H1 (cell line): ENCODE data around the gene RPS15. TPM values are rescaled to one million over a fixed set of nuclear protein-coding genes. Genes with fewer than 3 reads are reported as not detected.

Experiments
- CTCF ChIA-PET: fragments of 300-600 bp; sonication (Branson Sonifier 250); formaldehyde crosslinking; loops from one replicate; lab custom pipeline; 2021; ENCODE audit not compliant: partially characterized antibody; lab: Charles Lee
- POLR2A ChIA-PET: fragments of 300-600 bp; sonication (Branson Sonifier 250); formaldehyde crosslinking; loops from one replicate; lab custom pipeline; 2021; ENCODE audit warnings: inconsistent platforms; ENCODE audit not compliant: partially characterized antibody; lab: Charles Lee
- DNase-seq, 2 experiments: peaks; one replicate each; pipeline versions ENCODE4 v3.0.0 to v3.0.0-alpha.2; 2010 to 2022; ENCODE audit warnings: low spot score in 2 of 2, low read depth in 1 of 2, mixed read lengths in 1 of 2
- FAIRE-seq: peaks from 2 replicates; lab custom pipeline; 2011; peaks lifted over from hg19 to GRCh38; lab: Jason Lieb, UNC
- H2AFZ ChIP-seq: 2 replicates; pipeline ENCODE4 v1.8.1; 2012; ENCODE audit warnings: low read length, inconsistent platforms
- H2AK5ac ChIP-seq: 2 replicates; pipeline ENCODE4 v1.6.1; 2013; ENCODE audit warnings: low read depth, low read length
- H2BK120ac ChIP-seq: replicated peaks from 2 replicates; pipeline ENCODE3; 2013; ENCODE audit warnings: low read depth, low read length, inconsistent platforms
- H2BK12ac ChIP-seq: 2 replicates; pipeline ENCODE4 v1.6.1; 2013; ENCODE audit warnings: low read depth, low read length
- H2BK15ac ChIP-seq: 2 replicates; pipeline ENCODE4 v1.6.1; 2013; ENCODE audit warnings: low read length
- H2BK20ac ChIP-seq: 2 replicates; pipeline ENCODE4 v1.6.1; 2013; ENCODE audit warnings: low read length
- H2BK5ac ChIP-seq: 2 replicates; pipeline ENCODE4 v1.6.1; 2013; ENCODE audit warnings: low read depth, low read length
- H3K14ac ChIP-seq: 2 replicates; pipeline ENCODE4 v1.6.1; 2013; ENCODE audit warnings: inconsistent platforms; ENCODE audit not compliant: insufficient read length
- H3K18ac ChIP-seq: 2 replicates; pipeline ENCODE4 v1.6.1; 2013; ENCODE audit warnings: low read length; ENCODE audit errors: extremely low read depth
- H3K23ac ChIP-seq: 2 replicates; pipeline ENCODE4 v1.6.1; 2013; ENCODE audit warnings: inconsistent platforms; ENCODE audit not compliant: insufficient read length
- H3K23me2 ChIP-seq: 2 replicates; pipeline ENCODE4 v1.6.1; 2013; ENCODE audit warnings: low read depth, low read length
- H3K27ac ChIP-seq: 2 replicates; pipeline ENCODE4 v1.6.1; 2011; ENCODE audit warnings: low read depth, low read length, inconsistent platforms
- H3K27me3 ChIP-seq, 4 experiments: replicated peaks in 1 of 4; 1 replicate in 1 of 4; 2 replicates in 3 of 4; pipeline versions ENCODE4 v1.6.1 to v1.8.1; 2011 to 2013; ENCODE audit warnings: low read length in 3 of 4, mild to moderate bottlenecking in 3 of 4, inconsistent platforms in 2 of 4, mixed read lengths in 2 of 4, moderate library complexity in 1 of 4; ENCODE audit not compliant: control insufficient read depth in 3 of 4, insufficient read depth in 3 of 4; ENCODE audit errors: extremely low read depth in 1 of 4
- H3K36me3 ChIP-seq, 4 experiments: 2 replicates each; pipeline versions ENCODE4 v1.6.1 to v1.8.1; 2011 to 2013; ENCODE audit warnings: mild to moderate bottlenecking in 4 of 4, low read length in 3 of 4, moderate library complexity in 2 of 4, control low read depth in 1 of 4, inconsistent platforms in 1 of 4; ENCODE audit not compliant: insufficient read depth in 4 of 4, control insufficient read depth in 2 of 4
- H3K4ac ChIP-seq: replicated peaks from 2 replicates; pipeline ENCODE3; 2013; ENCODE audit warnings: low read length, low read depth, mixed read lengths, inconsistent platforms; ENCODE audit not compliant: insufficient read length
- H3K4me1 ChIP-seq, 4 experiments: replicated peaks in 1 of 4; 1 replicate in 1 of 4; 2 replicates in 3 of 4; pipeline versions ENCODE4 v1.6.1 to v1.8.1; 2011 to 2013; ENCODE audit warnings: low read length in 3 of 4, inconsistent platforms in 2 of 4, mixed read lengths in 1 of 4; ENCODE audit not compliant: insufficient read depth in 4 of 4, control insufficient read depth in 3 of 4
- H3K4me2 ChIP-seq, 2 experiments: 2 replicates each; pipeline versions ENCODE4 v1.6.1 to v1.8.1; 2011 to 2013; ENCODE audit warnings: low read depth in 2 of 2, low read length in 2 of 2, control low read depth in 1 of 2, inconsistent platforms in 1 of 2, mild to moderate bottlenecking in 1 of 2; ENCODE audit not compliant: insufficient read depth in 1 of 2
- H3K4me3 ChIP-seq, 4 experiments: fragments of 200-600, 300-600 bp in 1 of 4; sonication (generic), shearing (Covaris generic), sonication (Bioruptor Twin) in 1 of 4; 2 replicates each; pipeline versions ENCODE4 v1.5.1 to v1.8.1; 2011 to 2016; ENCODE audit warnings: low read length in 4 of 4, low read depth in 3 of 4, control low read depth in 2 of 4, inconsistent platforms in 2 of 4, mild to moderate bottlenecking in 2 of 4, mixed read lengths in 1 of 4, moderate library complexity in 1 of 4; ENCODE audit not compliant: insufficient read depth in 2 of 4; ENCODE audit errors: extremely low read depth in 1 of 4
- H3K56ac ChIP-seq: replicated peaks from 2 replicates; pipeline ENCODE3; 2013; ENCODE audit warnings: low read depth, mild to moderate bottlenecking, mixed read lengths, low read length, inconsistent platforms; ENCODE audit not compliant: insufficient read length
- H3K79me1 ChIP-seq: 2 replicates; pipeline ENCODE4 v1.6.1; 2013; ENCODE audit warnings: low read depth, low read length, control low read depth
- H3K79me2 ChIP-seq, 2 experiments: 2 replicates each; pipeline versions ENCODE4 v1.6.1 to v1.8.1; 2012 to 2013; ENCODE audit warnings: low read length in 2 of 2, mild to moderate bottlenecking in 2 of 2, inconsistent platforms in 1 of 2; ENCODE audit not compliant: insufficient read depth in 2 of 2, control insufficient read depth in 1 of 2
- H3K9ac ChIP-seq, 4 experiments: replicated peaks in 1 of 4; 1 replicate in 1 of 4; 2 replicates in 3 of 4; pipeline versions ENCODE4 v1.6.1 to v1.8.1; 2011 to 2013; ENCODE audit warnings: low read depth in 3 of 4, low read length in 3 of 4, control low read depth in 2 of 4, mild to moderate bottlenecking in 2 of 4, moderate library complexity in 2 of 4, inconsistent platforms in 1 of 4; ENCODE audit errors: extremely low read depth in 1 of 4
- H3K9me3 ChIP-seq, 2 experiments: 2 replicates each; pipeline versions ENCODE4 v1.6.1 to v1.8.1; 2012 to 2013; ENCODE audit warnings: mild to moderate bottlenecking in 2 of 2, moderate library complexity in 2 of 2, control low read depth in 1 of 2, inconsistent platforms in 1 of 2, low read depth in 1 of 2, low read length in 1 of 2, mixed read lengths in 1 of 2; ENCODE audit not compliant: insufficient read depth in 2 of 2
- H4K20me1 ChIP-seq, 2 experiments: replicated peaks in 1 of 2; 2 replicates each; pipeline versions ENCODE3 to v1.8.1; 2011 to 2013; ENCODE audit warnings: inconsistent platforms in 2 of 2, low read length in 2 of 2, mild to moderate bottlenecking in 1 of 2; ENCODE audit not compliant: insufficient read depth in 2 of 2, control insufficient read depth in 1 of 2
- H4K5ac ChIP-seq: 2 replicates; pipeline ENCODE4 v1.6.1; 2013; ENCODE audit warnings: low read length, low read depth, mixed read lengths, inconsistent platforms; ENCODE audit not compliant: insufficient read length
- H4K8ac ChIP-seq: 2 replicates; pipeline ENCODE4 v1.8.0; 2013; ENCODE audit warnings: mild to moderate bottlenecking, moderate library complexity, low read length, inconsistent platforms; ENCODE audit not compliant: insufficient read depth; ENCODE audit errors: extremely low read depth
- H4K91ac ChIP-seq: replicated peaks from 2 replicates; pipeline ENCODE3; 2013; ENCODE audit warnings: low read length, mixed read lengths, inconsistent platforms; ENCODE audit not compliant: insufficient read length
- ATF3 ChIP-seq: IDR thresholded peaks from 2 replicates; pipeline ENCODE4 v1.6.1; 2011; ENCODE audit warnings: low read depth, mild to moderate bottlenecking, low read length; ENCODE audit not compliant: insufficient read depth
- BACH1 ChIP-seq: IDR thresholded peaks from 2 replicates; pipeline ENCODE4 v1.6.1; 2012; ENCODE audit warnings: low read length, improper control_type of control experiment
- CBX5 ChIP-seq: fragments of 300-800, 300-1000 bp; sonication (generic); IDR thresholded peaks from 2 replicates; pipeline ENCODE4 v1.7.1; 2016; ENCODE audit warnings: antibody characterized with exemption, low read length, low read depth
- EP300 ChIP-seq, 2 experiments: IDR thresholded peaks; 1 replicate in 1 of 2; 2 replicates in 1 of 2; pipeline ENCODE4 v1.6.1; 2011 to 2012; ENCODE audit warnings: low read depth in 2 of 2, low read length in 2 of 2, mild to moderate bottlenecking in 2 of 2, borderline replicate concordance in 1 of 2, inconsistent platforms in 1 of 2, moderate library complexity in 1 of 2
- HDAC6 ChIP-seq: IDR thresholded peaks from one replicate; pipeline ENCODE4 v1.7.1; 2012; ENCODE audit warnings: low read depth, mild to moderate bottlenecking, inconsistent platforms, low read length, moderate library complexity
- KDM4A ChIP-seq: IDR thresholded peaks from one replicate; pipeline ENCODE4 v1.7.1; 2012; ENCODE audit warnings: low read depth, mild to moderate bottlenecking, moderate library complexity, low read length, inconsistent platforms; ENCODE audit not compliant: severe bottlenecking
- RNF2 ChIP-seq: fragments of 200-900, 300-1000 bp; sonication (generic); IDR thresholded peaks from 2 replicates; pipeline ENCODE4 v1.7.1; 2016; ENCODE audit warnings: borderline replicate concordance, low read depth, mild to moderate bottlenecking, antibody characterized with exemption, low read length; ENCODE audit not compliant: poor library complexity, severe bottlenecking; ENCODE audit errors: missing control alignments
- SAP30 ChIP-seq: fragments of 300-600 bp; sonication (generic); IDR thresholded peaks from 2 replicates; pipeline ENCODE4 v1.7.1; 2012; ENCODE audit warnings: low read length, moderate library complexity, mild to moderate bottlenecking, inconsistent platforms; ENCODE audit not compliant: insufficient read depth, insufficient replicate concordance
- TEAD4 ChIP-seq: IDR thresholded peaks from 2 replicates; pipeline ENCODE4 v1.6.1; 2012; ENCODE audit warnings: low read depth, low read length, inconsistent platforms, mixed read lengths
- WGBS, 2 experiments: shearing (Covaris generic) in 1 of 2; methylation state at CpG; one replicate each; pipeline versions ENCODE4 v1.1.6 to v1.1.7; 2013 to 2015; ENCODE audit warnings: low lambda C conversion rate in 2 of 2, mixed read lengths in 2 of 2, inconsistent platforms in 1 of 2, low coverage in 1 of 2, missing lambda C conversion rate in 1 of 2; ENCODE audit not compliant: insufficient replicate concordance in 2 of 2, insufficient coverage in 1 of 2, insufficient read length in 1 of 2; ENCODE audit errors: extremely low coverage in 1 of 2, missing lambda C conversion rate in 1 of 2; 5-methylcytosine and 5-hydroxymethylcytosine counted together
- polyA plus RNA-seq, 7 experiments: library from polyadenylated mRNA; depleted of rRNA in 3 of 7; stranded (reverse) in 5 of 7; unstranded in 2 of 7; fragments of >200 nt in 5 of 7; fragments of 200-250 nt in 2 of 7; gene quantifications; 1 replicate in 5 of 7; 2 replicates in 1 of 7; 4 replicates in 1 of 7; pipeline versions ENCODE4 v1.2.1 to v1.2.3, GENCODE V29; 2011 to 2013; ENCODE audit warnings: missing spikeins in 2 of 7, mixed read lengths in 2 of 7
- total RNA-seq: library from RNA; stranded (reverse); fragmentation: NEBNext Ultra II Directional; extraction: Animal tissue kit (Norgen Biotek cat#: 25700); gene quantifications from 2 replicates; pipeline ENCODE4 v1.2.1, GENCODE V29; 2021

RPS15 gene
- total and polyA plus RNA-seq, 2 of the 8 experiments (the other 6 are each of a cell fraction or from before 2014, with no cell fraction given) = 1,562 to 3,890 TPM

DNA sequence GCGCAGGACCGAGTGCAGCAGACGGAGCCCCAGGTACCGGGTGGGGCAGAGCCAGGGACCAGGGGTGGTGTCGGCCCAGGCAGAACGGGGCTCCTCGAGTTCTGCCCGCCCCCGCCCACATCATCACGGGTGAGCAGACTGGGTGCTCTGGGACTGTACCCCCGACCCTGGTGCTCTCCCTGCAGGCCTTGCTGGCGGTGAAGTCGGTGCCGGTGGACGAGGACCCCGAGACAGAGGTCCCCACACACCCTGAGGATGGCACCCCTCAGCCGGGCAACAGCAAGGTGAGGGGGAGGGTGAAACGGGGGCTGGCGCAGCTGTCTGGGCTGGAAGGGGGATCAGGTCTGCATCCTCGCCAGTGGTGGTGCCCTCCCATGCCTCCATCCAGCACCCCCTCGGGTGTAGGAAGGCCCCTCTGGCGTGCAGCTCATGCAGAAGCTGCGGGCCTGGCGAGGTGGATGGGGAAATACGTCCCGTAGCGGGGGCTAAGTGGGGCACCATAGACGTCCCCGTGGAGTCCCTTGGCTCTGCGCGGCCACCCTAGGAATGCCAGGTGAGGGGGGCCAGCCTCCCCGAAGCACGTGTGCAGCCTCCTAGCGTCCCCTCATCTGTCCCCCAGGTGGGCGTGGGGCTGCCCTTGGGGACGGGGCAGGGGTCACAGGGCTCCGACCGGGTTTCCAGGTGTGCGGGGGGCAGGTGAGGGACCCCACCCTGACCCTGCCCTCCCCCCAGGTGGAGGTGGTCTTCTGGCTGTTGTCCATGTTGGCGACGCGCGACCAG lies 18.1 kb downstream of the RPS15 start:
- Histone ChIP-seq H3K36me3 (peaks cover 0 to 2% (median 0%) of the 10 kb centered on the region in 4 experiments; a peak in 2 of 8 replicates), H4K8ac (peak overlapping the region; percentile 85; the same call in 1 of the 2 replicates), H3K4me3 (no peak overlapping the region), H2AK5ac (peak overlapping the region; percentile 57; the same call in 1 of the 2 replicates), H3K4me1 (peaks cover 0 to 28% (median 21%) of the 10 kb centered on the region in 4 experiments; a peak in 6 of 7 replicates), H3K4ac (no peak overlapping the region), H3K4me2 (no peak overlapping the region), H2BK5ac (no peak overlapping the region), H4K91ac (no peak overlapping the region), H3K79me1 (no peaks in the 10 kb centered on the region; the same call in 1 of the 2 replicates), H2BK12ac (peak overlapping the region; percentile 17; the same call in 1 of the 2 replicates), H2BK15ac (no peak overlapping the region), H3K14ac (no peak overlapping the region), H3K23ac (no peak overlapping the region), H2BK20ac (no peak overlapping the region), H3K23me2 (peaks cover 3% of the 10 kb centered on the region; the same call in 1 of the 2 replicates), H4K20me1 (peaks cover 2 to 6% of the 10 kb centered on the region in 2 experiments), H3K56ac (no peak overlapping the region), H3K79me2 (no peaks in the 10 kb centered on the region), H3K27ac (no peak overlapping the region), H3K27me3 (peaks cover 0 to 19% (median 12%) of the 10 kb centered on the region in 4 experiments; a peak in 4 of 7 replicates), H4K5ac (no peak overlapping the region), H3K9me3 (no peaks in the 10 kb centered on the region), H3K9ac (no peak overlapping the region), H3K18ac (no peak overlapping the region), H2BK120ac (no peak overlapping the region), H2AFZ (no peak overlapping the region)
- WGBS, 2 experiments = 77% methylated on average over 24 of the region's 43 CpGs; no CpG with 5 or more reads in 1 of the 2 experiments
- CTCF ChIA-PET = interaction anchor here (0.8 to 6.9 kb wide), 12 partner anchors 11 to 382 kb away, joined by 3 to 54 read pairs (median 3); no protein-coding TSS in a partner anchor
- POLR2A ChIA-PET = interaction anchor here (0.6 to 9.4 kb wide), 10 partner anchors 11 to 231 kb away, joined by 3 to 109 read pairs (median 4); partner anchors contain the start of gene CIRBP
- no peak for FAIRE-seq
- no peak for DNase-seq
- TF ChIP-seq BACH1 (no peak), EP300 (IDR thresholded peaks at IDR 0.05; ENCODE audit: borderline replicate concordance in 1 of 2, low read depth in 2 of 2, low read length in 2 of 2) (no peak), TEAD4 (no peak), CBX5 (no peak), RNF2 (no peak), SAP30 (no peak), ATF3 (no peak), KDM4A (no peak), HDAC6 (no peak)
